DND-41 (cell line): Measurements from ENCODE around the gene FAM98B.

Source experiments
- ATAC-seq: fragments of 200-7000 bp; cut with Tn5 transposase; 3 replicates; pipeline ENCODE4 v1.9.1; 2021; ENCODE audit warnings: low read depth; ENCODE audit not compliant: insufficient read depth
- DNase-seq: peaks from one replicate; pipeline ENCODE4 v3.0.0-alpha.2; 2020
- H2AFZ ChIP-seq: 2 replicates; pipeline ENCODE4 v1.6.0; 2012; ENCODE audit warnings: low read depth, low read length
- H3K27ac ChIP-seq: 2 replicates; pipeline ENCODE4 v1.5.1; 2012; ENCODE audit warnings: low read length, inconsistent platforms
- H3K27me3 ChIP-seq: fragments of 200-600 bp; sonication (generic); 2 replicates; pipeline ENCODE4 v1.6.0; 2012; ENCODE audit warnings: low read length, mild to moderate bottlenecking, inconsistent platforms; ENCODE audit not compliant: insufficient read depth, poor library complexity
- H3K36me3 ChIP-seq: 2 replicates; pipeline ENCODE4 v1.5.1; 2012; ENCODE audit warnings: low read length, inconsistent platforms; ENCODE audit not compliant: insufficient read depth
- H3K4me1 ChIP-seq: 2 replicates; pipeline ENCODE4 v1.5.1; 2012; ENCODE audit warnings: mild to moderate bottlenecking, low read length; ENCODE audit not compliant: insufficient read depth
- H3K4me2 ChIP-seq: 2 replicates; pipeline ENCODE4 v1.6.0; 2012; ENCODE audit warnings: mild to moderate bottlenecking, moderate library complexity, low read length, inconsistent platforms; ENCODE audit not compliant: insufficient read depth
- H3K4me3 ChIP-seq, 2 experiments: fragments of 200-600 bp in 1 of 2; shearing (Covaris generic) in 1 of 2; 2 replicates each; pipeline ENCODE4 v1.5.1; 2012 to 2016; ENCODE audit warnings: inconsistent platforms in 2 of 2, low read length in 2 of 2, mild to moderate bottlenecking in 2 of 2, low read depth in 1 of 2, moderate library complexity in 1 of 2
- H3K79me2 ChIP-seq: 2 replicates; pipeline ENCODE4 v1.6.0; 2012; ENCODE audit warnings: low read length, inconsistent platforms; ENCODE audit not compliant: insufficient read depth
- H3K9ac ChIP-seq: 2 replicates; pipeline ENCODE4 v1.6.0; 2012; ENCODE audit warnings: low read depth, mild to moderate bottlenecking, inconsistent platforms, low read length, moderate library complexity
- H3K9me3 ChIP-seq: 2 replicates; pipeline ENCODE4 v1.5.1; 2012; ENCODE audit warnings: low read length, moderate library complexity, mild to moderate bottlenecking, inconsistent platforms; ENCODE audit not compliant: insufficient read depth, severe bottlenecking
- H4K20me1 ChIP-seq: 2 replicates; pipeline ENCODE4 v1.6.0; 2012; ENCODE audit warnings: low read length; ENCODE audit not compliant: insufficient read depth
- CTCF ChIP-seq: IDR thresholded peaks from 2 replicates; pipeline ENCODE4 v1.5.1; 2012; ENCODE audit warnings: borderline replicate concordance, low read length, moderate library complexity, mild to moderate bottlenecking; ENCODE audit not compliant: poor library complexity, severe bottlenecking; ENCODE audit errors: extremely low read depth
- EZH2 ChIP-seq: IDR thresholded peaks from 3 replicates; pipeline ENCODE4 v1.6.1; 2012; ENCODE audit warnings: borderline replicate concordance, low read depth, mild to moderate bottlenecking, moderate library complexity, low read length, inconsistent platforms; ENCODE audit not compliant: severe bottlenecking

Gene FAM98B

GRCh38 chr15:38481113-38481512 is 27.2 kb downstream of the FAM98B start:
- Histone ChIP-seq H3K27me3 (no peaks in the 10 kb centered on the region), H3K27ac (no peak overlapping the region), H3K9me3 (no peaks in the 10 kb centered on the region), H3K36me3 (peaks cover 43% of the 10 kb centered on the region), H3K4me3 (no peak overlapping the region), H3K4me2 (no peak overlapping the region), H4K20me1 (no peaks in the 10 kb centered on the region), H3K4me1 (no peaks in the 10 kb centered on the region), H2AFZ (no peak overlapping the region), H3K9ac (no peak overlapping the region), H3K79me2 (no peaks in the 10 kb centered on the region)
- ATAC-seq: no peak
- TF ChIP-seq EZH2 (no peak), CTCF (no peak)
- no peak for DNase-seq

DNA sequence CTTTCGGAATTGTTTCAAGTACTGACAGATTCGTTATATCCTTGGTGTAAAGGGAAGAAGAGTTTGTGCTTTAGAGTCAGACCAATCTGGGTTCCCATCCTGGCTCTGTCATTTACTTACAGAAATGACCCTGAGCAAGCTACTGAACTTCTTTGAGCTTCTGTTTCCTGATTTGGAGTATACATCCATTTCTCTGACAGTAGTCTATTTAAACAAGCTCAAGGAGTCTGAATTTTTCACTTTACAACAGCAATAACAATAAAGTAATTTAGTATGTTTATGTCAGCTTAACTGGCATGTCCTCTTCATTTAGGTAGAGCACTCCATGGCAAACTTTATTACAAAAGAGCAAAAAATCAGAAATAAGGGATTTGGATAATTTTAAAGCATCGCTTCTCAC is 27.8 kb downstream of the FAM98B start:
- H3K4me1 ChIP-seq: no peaks in the 10 kb centered on the region
- DNase-seq (no peak), ATAC-seq (no peak)
- TF ChIP-seq CTCF (no peak), EZH2 (no peak)
- H3K4me2 ChIP-seq: no peak overlapping the region
- no peak overlapping the region for H3K4me3 ChIP-seq
- H3K79me2 ChIP-seq: no peaks in the 10 kb centered on the region
- H4K20me1 ChIP-seq: no peaks in the 10 kb centered on the region
- H3K27ac ChIP-seq: no peak overlapping the region
- H2AFZ ChIP-seq: no peak overlapping the region
- no peaks in the 10 kb centered on the region for H3K9me3 ChIP-seq
- no peaks in the 10 kb centered on the region for H3K27me3 ChIP-seq
- H3K9ac ChIP-seq: no peak overlapping the region
- peaks cover 44% of the 10 kb centered on the region for H3K36me3 ChIP-seq

DNA sequence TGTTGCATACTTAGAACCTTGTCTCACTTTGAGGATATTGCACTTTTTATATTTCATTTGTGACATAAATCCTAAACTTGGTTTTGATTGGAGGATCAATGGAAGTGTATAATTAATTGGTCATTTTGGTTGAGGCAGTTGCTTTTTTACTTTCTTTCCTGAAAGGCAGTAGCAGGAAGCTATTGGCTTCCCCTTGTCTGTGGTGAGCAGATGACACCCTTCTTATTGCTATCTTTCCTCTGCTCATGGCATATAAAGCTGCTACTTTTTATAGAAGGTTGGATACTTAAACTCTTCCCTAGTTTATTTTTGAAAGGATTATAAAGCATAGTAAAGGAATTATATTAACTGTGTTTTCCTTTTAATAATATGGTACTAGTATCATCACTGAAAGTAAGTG is 28.6 kb downstream of the FAM98B start:
- Histone ChIP-seq H4K20me1 (no peaks in the 10 kb centered on the region), H3K79me2 (no peaks in the 10 kb centered on the region), H2AFZ (no peak overlapping the region), H3K9ac (no peak overlapping the region), H3K4me3 (no peak overlapping the region), H3K4me1 (no peaks in the 10 kb centered on the region), H3K4me2 (no peak overlapping the region), H3K27ac (no peak overlapping the region), H3K36me3 (peaks cover 44% of the 10 kb centered on the region), H3K9me3 (no peaks in the 10 kb centered on the region), H3K27me3 (no peaks in the 10 kb centered on the region)
- TF ChIP-seq EZH2 (no peak), CTCF (no peak)
- DNase-seq (no peak), ATAC-seq (no peak)

DNA sequence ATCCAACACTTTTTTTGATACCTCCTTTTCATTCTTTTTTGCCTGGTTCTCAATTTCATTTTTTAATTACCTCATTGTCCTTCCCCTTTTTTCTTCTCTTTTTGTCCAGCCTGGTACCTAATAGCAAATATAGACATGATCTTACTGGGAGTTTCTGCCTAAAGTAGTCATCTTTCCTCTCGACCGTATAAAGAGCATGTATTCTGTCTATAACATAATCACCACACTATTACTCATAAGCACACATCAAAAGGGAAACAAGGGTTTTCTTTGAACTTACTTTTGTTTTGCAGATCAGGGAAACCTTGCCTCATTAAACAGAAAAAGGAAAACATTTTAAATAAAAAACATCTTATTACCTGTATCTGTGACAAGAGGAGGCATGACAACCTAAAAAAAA is 33.0 kb downstream of the FAM98B start:
- no peak overlapping the region for H2AFZ ChIP-seq
- no peaks in the 10 kb centered on the region for H3K9me3 ChIP-seq
- no peaks in the 10 kb centered on the region for H3K79me2 ChIP-seq
- TF ChIP-seq EZH2: no peak
- no peak for TF ChIP-seq CTCF
- H3K27ac ChIP-seq: no peak overlapping the region
- no peaks in the 10 kb centered on the region for H3K27me3 ChIP-seq
- H3K4me1 ChIP-seq: no peaks in the 10 kb centered on the region
- no peak overlapping the region for H3K4me3 ChIP-seq
- H4K20me1 ChIP-seq: no peaks in the 10 kb centered on the region
- no peak for DNase-seq
- no peak for ATAC-seq
- H3K36me3 ChIP-seq: peaks cover 39% of the 10 kb centered on the region; the same call in 1 of the 2 replicates
- no peak overlapping the region for H3K9ac ChIP-seq
- H3K4me2 ChIP-seq: no peak overlapping the region
